RWPE1 (cell line): Measurements from ENCODE around the gene PEAK1.
"Not testable (repeated sequence)": the region's sequence is repeated elsewhere in the genome, so short reads cannot be mapped to it uniquely, and the experiment has no call there.

Experiments
- CTCF ChIA-PET: fragments of 350-600 bp; sonication (Branson Sonifier 250); formaldehyde crosslinking; extraction: SDS; loops from one replicate; lab custom pipeline; 2021; lab: Yijun Ruan, JAX
- POLR2A ChIA-PET: fragments of 400-600 bp; formaldehyde crosslinking; extraction: SDS; loops from one replicate; lab custom pipeline; 2020; ENCODE audit warnings: antibody characterized with exemption; ENCODE audit not compliant: low non-redundant PET; lab: Yijun Ruan, JAX
- DNase-seq: peaks from one replicate; pipeline ENCODE4 v3.0.0; 2012; ENCODE audit warnings: low spot score
- H3K27ac ChIP-seq: fragments of 450-650 bp; 2 replicates; pipeline ENCODE4 v1.5.1; 2017
- TF ChIP-seq, protein P1 (sequence below): fragments of 450-650 bp; conservative IDR thresholded peaks from 2 replicates; pipeline ENCODE4 v1.5.1; 2017; ENCODE audit warnings: low read depth, mild to moderate bottlenecking

PEAK1 gene

DNA sequence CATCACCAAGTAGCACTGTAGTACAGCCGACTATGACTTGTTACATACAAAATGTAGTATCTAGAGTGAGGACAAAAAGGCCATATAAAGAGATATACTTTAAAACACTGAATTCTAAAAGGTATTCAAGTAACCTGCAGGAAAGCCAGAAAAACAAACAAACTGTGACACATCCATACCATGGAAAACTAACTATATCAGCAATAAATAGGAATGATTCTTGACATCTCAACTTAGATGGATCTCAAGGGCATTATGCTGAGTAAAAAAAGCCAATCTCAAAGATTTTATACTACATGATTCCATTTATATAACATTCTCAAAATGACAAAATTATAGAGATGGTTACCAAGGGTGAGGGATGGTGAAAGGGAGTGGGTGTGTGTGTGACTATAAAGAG, 143.0 kb downstream of the PEAK1 start:
- ChIA-PET POLR2A (no interaction called here), CTCF (no interaction called here)
- H3K27ac ChIP-seq: no peak overlapping the region
- DNase-seq: no peak
- TF ChIP-seq, protein P1, sequence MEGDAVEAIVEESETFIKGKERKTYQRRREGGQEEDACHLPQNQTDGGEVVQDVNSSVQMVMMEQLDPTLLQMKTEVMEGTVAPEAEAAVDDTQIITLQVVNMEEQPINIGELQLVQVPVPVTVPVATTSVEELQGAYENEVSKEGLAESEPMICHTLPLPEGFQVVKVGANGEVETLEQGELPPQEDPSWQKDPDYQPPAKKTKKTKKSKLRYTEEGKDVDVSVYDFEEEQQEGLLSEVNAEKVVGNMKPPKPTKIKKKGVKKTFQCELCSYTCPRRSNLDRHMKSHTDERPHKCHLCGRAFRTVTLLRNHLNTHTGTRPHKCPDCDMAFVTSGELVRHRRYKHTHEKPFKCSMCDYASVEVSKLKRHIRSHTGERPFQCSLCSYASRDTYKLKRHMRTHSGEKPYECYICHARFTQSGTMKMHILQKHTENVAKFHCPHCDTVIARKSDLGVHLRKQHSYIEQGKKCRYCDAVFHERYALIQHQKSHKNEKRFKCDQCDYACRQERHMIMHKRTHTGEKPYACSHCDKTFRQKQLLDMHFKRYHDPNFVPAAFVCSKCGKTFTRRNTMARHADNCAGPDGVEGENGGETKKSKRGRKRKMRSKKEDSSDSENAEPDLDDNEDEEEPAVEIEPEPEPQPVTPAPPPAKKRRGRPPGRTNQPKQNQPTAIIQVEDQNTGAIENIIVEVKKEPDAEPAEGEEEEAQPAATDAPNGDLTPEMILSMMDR: no peak

DNA sequence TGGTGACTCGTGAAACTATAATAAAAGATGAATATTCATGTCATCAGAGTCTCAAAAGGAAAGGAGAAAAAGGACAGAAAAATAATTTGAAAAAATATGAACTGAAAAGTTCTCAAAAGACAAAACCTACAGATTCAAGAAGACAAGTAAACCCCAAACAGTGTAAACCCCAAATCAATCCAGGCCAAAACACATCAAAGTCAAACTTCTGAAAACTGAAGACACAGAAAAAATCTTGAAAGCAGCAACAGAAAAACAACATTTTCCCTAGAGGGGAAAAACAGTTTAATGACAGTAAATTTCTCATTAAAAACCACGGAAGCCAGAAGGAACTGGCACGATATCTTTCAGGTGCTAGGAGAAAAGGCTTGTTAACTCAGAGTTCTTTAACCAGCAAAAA, 143.8 kb downstream of the PEAK1 start:
- DNase-seq: no peak
- TF ChIP-seq, protein P1: no peak
- ChIA-PET CTCF (no interaction called here), POLR2A (no interaction called here)
- H3K27ac ChIP-seq: no peak overlapping the region

DNA sequence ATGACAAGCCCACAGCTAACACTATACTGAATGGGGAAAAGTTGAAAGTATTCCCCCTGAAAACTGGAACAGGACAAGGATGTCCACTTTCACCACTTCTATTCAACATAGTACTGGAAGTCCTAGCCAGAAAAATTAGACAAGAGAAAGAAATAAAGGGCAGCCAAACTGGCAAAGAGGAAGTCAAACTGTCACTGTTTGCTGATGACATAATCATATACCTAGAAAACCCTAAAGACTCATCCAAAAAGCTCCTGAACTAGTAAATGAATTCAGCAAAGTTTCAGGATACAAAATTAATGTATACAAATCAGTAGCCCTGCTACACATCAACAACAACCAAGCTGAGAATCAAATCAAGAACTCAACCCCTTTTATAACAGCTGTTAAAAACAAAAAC, 146.8 kb downstream of the PEAK1 start:
- CTCF ChIA-PET, DNase-seq, POLR2A ChIA-PET, H3K27ac ChIP-seq: not testable (repeated sequence)

DNA sequence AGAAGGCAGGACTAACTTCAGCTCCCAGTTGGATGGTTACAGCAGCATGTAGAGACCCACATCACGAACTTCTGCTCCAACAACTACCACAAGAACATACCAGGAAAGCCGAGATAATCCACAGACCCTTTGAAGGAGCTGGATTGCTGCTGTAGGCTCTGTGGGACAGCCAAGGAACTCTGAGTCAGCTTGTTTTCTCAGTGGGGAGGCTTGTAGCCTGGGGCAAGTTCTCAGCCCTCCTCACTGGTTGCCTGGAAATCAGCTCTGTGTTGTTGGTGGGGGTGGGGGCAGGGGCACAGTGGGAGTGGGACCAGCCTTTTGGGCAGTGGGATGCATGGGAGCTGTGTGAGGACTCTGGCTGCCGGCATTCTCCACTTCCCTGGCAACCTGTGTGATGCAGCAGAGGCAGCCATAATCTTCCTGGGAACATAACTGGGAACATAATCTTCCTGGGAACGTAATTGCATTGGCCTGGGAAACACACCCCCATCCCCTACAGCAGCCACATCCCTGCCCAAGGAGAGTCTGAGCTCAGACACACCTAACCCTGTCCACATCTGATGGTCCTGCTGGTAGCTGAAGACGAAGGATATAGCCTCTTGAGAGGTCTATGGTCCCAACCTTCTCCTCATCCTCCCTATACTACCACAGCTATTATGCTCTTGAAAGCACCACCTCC, 153.1 kb downstream of the PEAK1 start:
- DNase-seq: no peak
- TF ChIP-seq, protein P1: no peak
- CTCF ChIA-PET: interaction anchor here (0.6 kb wide), 1 partner anchor 54 kb away, joined by 3 read pairs; no protein-coding TSS in a partner anchor
- no peak overlapping the region for H3K27ac ChIP-seq
- POLR2A ChIA-PET: no interaction called here

DNA sequence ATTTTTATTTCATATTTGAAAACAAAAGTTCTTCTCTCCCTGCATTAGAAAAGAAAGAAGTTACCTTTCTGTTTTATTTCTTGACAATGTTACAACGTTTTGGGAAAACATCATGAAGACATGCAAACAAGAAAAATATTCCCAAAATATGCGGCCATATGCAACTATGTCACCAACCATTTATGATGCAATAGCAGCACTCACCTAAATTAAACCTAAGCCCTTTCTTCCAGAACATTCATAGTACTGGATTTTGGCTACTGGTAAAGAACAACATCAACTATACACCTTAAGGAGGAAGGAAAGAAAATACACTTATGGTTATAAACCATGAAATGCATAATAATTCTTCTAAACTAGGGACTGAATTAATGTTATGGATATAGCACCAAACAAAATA, 164.5 kb downstream of the PEAK1 start:
- no peak overlapping the region for H3K27ac ChIP-seq
- no peak for DNase-seq
- TF ChIP-seq, protein P1: no peak
- ChIA-PET CTCF (no interaction called here), POLR2A (no interaction called here)

DNA sequence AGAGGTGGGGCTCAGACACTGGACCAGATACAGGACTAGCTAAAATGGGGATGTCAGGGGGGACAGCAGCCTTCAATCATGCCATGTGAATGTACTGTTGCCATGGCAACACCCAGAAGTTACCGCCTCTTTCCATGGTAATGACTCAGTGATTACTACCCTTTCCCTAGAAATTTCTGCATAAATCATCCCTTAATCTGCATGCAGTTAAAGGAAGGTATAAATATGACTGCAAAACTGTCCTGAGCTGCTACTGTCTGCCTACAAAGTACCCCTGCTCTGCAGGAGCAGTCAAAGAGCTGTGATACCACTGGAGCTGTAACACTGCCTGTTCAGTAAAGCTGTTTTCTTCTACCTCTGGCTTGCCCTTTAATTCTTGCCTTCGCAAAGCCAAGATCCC, 168.2 kb downstream of the PEAK1 start:
- CTCF ChIA-PET: interaction anchor here (0.6 kb wide), 1 partner anchor 292 kb away, joined by 3 read pairs; no protein-coding TSS in a partner anchor
- DNase-seq: no peak
- TF ChIP-seq, protein P1: no peak
- POLR2A ChIA-PET: no interaction called here
- H3K27ac ChIP-seq: no peak overlapping the region

DNA sequence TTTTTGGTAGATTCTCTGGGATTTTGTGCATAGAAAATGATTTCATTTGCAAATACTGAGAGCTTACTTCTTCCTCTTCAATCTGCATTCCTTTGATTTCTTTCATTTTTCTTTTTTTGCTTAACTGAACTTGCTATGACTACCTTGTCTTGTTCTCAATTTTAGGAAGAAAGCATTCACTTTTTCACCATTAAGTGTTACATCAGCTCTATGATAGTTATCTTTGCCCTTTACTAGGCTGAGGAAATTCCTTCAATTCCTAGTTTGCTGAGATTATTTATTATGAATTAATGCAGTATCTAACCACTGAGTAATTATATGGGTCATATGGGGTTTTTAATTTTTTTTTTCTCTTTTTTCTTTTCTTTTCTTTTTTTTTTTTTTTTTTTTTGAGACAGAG, 172.8 kb downstream of the PEAK1 start:
- no peak overlapping the region for H3K27ac ChIP-seq
- ChIA-PET POLR2A (no interaction called here), CTCF (no interaction called here)
- TF ChIP-seq, protein P1: no peak
- no peak for DNase-seq
